ENCODE results near the gene RFC3. TPM values are rescaled to one million over a fixed set of nuclear protein-coding genes. Genes with fewer than 3 reads are reported as not detected.

RFC3 gene
- total RNA-seq, 1 experiment from 2014 or later = 64.4 TPM

- no peak for DNase-seq (ENCODE audit: low spot score)
- intact Hi-C loops (cut with micrococcal nuclease; ENCODE audit: unreplicated experiment) = no loop called here
- Histone ChIP-seq H3K9me3 (ENCODE audit: low read depth, low read length, poor library complexity, severe bottlenecking) (no peaks in the 10 kb centered on the region), H3K4me3 (ENCODE audit: low read depth, low read length, poor library complexity, severe bottlenecking) (no peak overlapping the region), H3K36me3 (ENCODE audit: insufficient read depth, low read length, poor library complexity, severe bottlenecking) (peaks cover 7% of the 10 kb centered on the region), H3K27me3 (replicated peaks; ENCODE audit: insufficient read depth, low read depth, low read length, poor library complexity) (no peaks in the 10 kb centered on the region), H3K27ac (ENCODE audit: low read depth, low read length, poor library complexity, severe bottlenecking) (no peak overlapping the region), H3K4me1 (ENCODE audit: insufficient read depth, low read length, poor library complexity, severe bottlenecking) (no peaks in the 10 kb centered on the region)
- no peak for TF ChIP-seq EZH2 (IDR thresholded peaks at IDR 0.05; ENCODE audit: borderline replicate concordance, low read depth, low read length, poor library complexity, severe bottlenecking)
- TF ChIP-seq, protein P1, sequence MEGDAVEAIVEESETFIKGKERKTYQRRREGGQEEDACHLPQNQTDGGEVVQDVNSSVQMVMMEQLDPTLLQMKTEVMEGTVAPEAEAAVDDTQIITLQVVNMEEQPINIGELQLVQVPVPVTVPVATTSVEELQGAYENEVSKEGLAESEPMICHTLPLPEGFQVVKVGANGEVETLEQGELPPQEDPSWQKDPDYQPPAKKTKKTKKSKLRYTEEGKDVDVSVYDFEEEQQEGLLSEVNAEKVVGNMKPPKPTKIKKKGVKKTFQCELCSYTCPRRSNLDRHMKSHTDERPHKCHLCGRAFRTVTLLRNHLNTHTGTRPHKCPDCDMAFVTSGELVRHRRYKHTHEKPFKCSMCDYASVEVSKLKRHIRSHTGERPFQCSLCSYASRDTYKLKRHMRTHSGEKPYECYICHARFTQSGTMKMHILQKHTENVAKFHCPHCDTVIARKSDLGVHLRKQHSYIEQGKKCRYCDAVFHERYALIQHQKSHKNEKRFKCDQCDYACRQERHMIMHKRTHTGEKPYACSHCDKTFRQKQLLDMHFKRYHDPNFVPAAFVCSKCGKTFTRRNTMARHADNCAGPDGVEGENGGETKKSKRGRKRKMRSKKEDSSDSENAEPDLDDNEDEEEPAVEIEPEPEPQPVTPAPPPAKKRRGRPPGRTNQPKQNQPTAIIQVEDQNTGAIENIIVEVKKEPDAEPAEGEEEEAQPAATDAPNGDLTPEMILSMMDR (conservative IDR thresholded peaks at IDR 0.05; ENCODE audit: low read depth, low read length) = no peak
- ChIA-PET CTCF (no interaction called here), POLR2A (ENCODE audit: low non-redundant PET) (no interaction called here)
- no TSS peak for BruUV-seq (replicated peaks)
Measured at GRCh38 chr13:33842986-33843385, 25.0 kb downstream of the RFC3 start.

- no peak overlapping the region for H3K4me3 ChIP-seq (ENCODE audit: low read depth, low read length, poor library complexity, severe bottlenecking)
- peaks cover 4% of the 10 kb centered on the region for H3K36me3 ChIP-seq (ENCODE audit: insufficient read depth, low read length, poor library complexity, severe bottlenecking)
- intact Hi-C loops (cut with micrococcal nuclease; ENCODE audit: unreplicated experiment) = no loop called here
- no peak overlapping the region for H3K27ac ChIP-seq (ENCODE audit: low read depth, low read length, poor library complexity, severe bottlenecking)
- no peak for DNase-seq (ENCODE audit: low spot score)
- CTCF ChIA-PET = no interaction called here
- H3K27me3 ChIP-seq (replicated peaks; ENCODE audit: insufficient read depth, low read depth, low read length, poor library complexity) = no peaks in the 10 kb centered on the region
- no peaks in the 10 kb centered on the region for H3K9me3 ChIP-seq (ENCODE audit: low read depth, low read length, poor library complexity, severe bottlenecking)
- no TSS peak for BruUV-seq (replicated peaks)
- POLR2A ChIA-PET (ENCODE audit: low non-redundant PET) = no interaction called here
- H3K4me1 ChIP-seq (ENCODE audit: insufficient read depth, low read length, poor library complexity, severe bottlenecking) = no peaks in the 10 kb centered on the region
- no peak for TF ChIP-seq EZH2 (IDR thresholded peaks at IDR 0.05; ENCODE audit: borderline replicate concordance, low read depth, low read length, poor library complexity, severe bottlenecking)
- TF ChIP-seq, protein P1 (conservative IDR thresholded peaks at IDR 0.05; ENCODE audit: low read depth, low read length) = no peak
Measured at GRCh38 chr13:33845572-33846302, 27.8 kb downstream of the RFC3 start.

GRCh38 chr13:33846303-33847062 lies 28.5 kb downstream of the RFC3 start:
- no peak for TF ChIP-seq EZH2 (IDR thresholded peaks at IDR 0.05; ENCODE audit: borderline replicate concordance, low read depth, low read length, poor library complexity, severe bottlenecking)
- TF ChIP-seq, protein P1 (conservative IDR thresholded peaks at IDR 0.05; ENCODE audit: low read depth, low read length) = no peak

More at GRCh38 chr13:33846303-33847062, 28.5 kb downstream of the RFC3 start:
- Histone ChIP-seq H3K4me3 (ENCODE audit: low read depth, low read length, poor library complexity, severe bottlenecking) (no peak overlapping the region), H3K9me3 (ENCODE audit: low read depth, low read length, poor library complexity, severe bottlenecking) (no peaks in the 10 kb centered on the region), H3K4me1 (ENCODE audit: insufficient read depth, low read length, poor library complexity, severe bottlenecking) (no peaks in the 10 kb centered on the region), H3K27ac (ENCODE audit: low read depth, low read length, poor library complexity, severe bottlenecking) (no peak overlapping the region), H3K27me3 (replicated peaks; ENCODE audit: insufficient read depth, low read depth, low read length, poor library complexity) (no peaks in the 10 kb centered on the region), H3K36me3 (ENCODE audit: insufficient read depth, low read length, poor library complexity, severe bottlenecking) (peaks cover 4% of the 10 kb centered on the region)
- intact Hi-C loops (cut with micrococcal nuclease; ENCODE audit: unreplicated experiment) = no loop called here
- ChIA-PET POLR2A (ENCODE audit: low non-redundant PET) (no interaction called here), CTCF (no interaction called here)
- DNase-seq (ENCODE audit: low spot score) = no peak
- no TSS peak for BruUV-seq (replicated peaks)

Measured in A673 (cell line).